Esophagus squamous epithelium (tissue), 5 donors: ENCODE data around the gene PHACTR2. TPM values are rescaled to one million over a fixed set of nuclear protein-coding genes. Genes with fewer than 3 reads are reported as not detected.

ENCODE experiments used
- DNase-seq: peaks from one replicate; lab custom pipeline; 2025; lab: John Stamatoyannopoulos, UW
- H3K27ac ChIP-seq, 4 donors: fragments of 200-600 bp; sonication (generic); one replicate each; pipeline ENCODE4 v1.5.1; 2016 to 2019; ENCODE audit warnings: mild to moderate bottlenecking in 1 of 4
- H3K27me3 ChIP-seq, 4 donors: fragments of 200-600 bp; sonication (generic); 1 replicate in 3 of 4; 2 replicates in 1 of 4; pipeline versions ENCODE4 v1.5.1 to v1.6.0; 2017 to 2021; ENCODE audit warnings: antibody characterized with exemption in 1 of 4
- H3K36me3 ChIP-seq, 3 donors: fragments of 200-600 bp; sonication (generic); one replicate each; pipeline ENCODE4 v1.5.1; 2016 to 2019
- H3K4me1 ChIP-seq, 3 donors: fragments of 200-600 bp; sonication (generic); one replicate each; pipeline ENCODE4 v1.5.1; 2017 to 2019
- H3K4me3 ChIP-seq, 4 donors: fragments of 200-600 bp; sonication (generic); 1 replicate in 3 of 4; 2 replicates in 1 of 4; pipeline ENCODE4 v1.5.1; 2016 to 2019; ENCODE audit warnings: mild to moderate bottlenecking in 2 of 4, moderate library complexity in 1 of 4
- H3K9me3 ChIP-seq, 3 donors: fragments of 200-600 bp; sonication (generic); one replicate each; pipeline ENCODE4 v1.5.1; 2016 to 2019
- CTCF ChIP-seq, 6 experiments: fragments of 450-650 bp in 4 of 6; fragments of 200-600 bp in 2 of 6; sonication (generic) in 2 of 6; IDR thresholded peaks; one replicate each; pipeline ENCODE4 v1.5.1; 2016 to 2019; ENCODE audit warnings: antibody characterized with exemption in 6 of 6, mild to moderate bottlenecking in 4 of 6, moderate library complexity in 4 of 6
- POLR2A ChIP-seq, 4 donors: fragments of 450-650 bp; IDR thresholded peaks; one replicate each; pipeline ENCODE4 v1.6.1; 2017; ENCODE audit warnings: antibody characterized with exemption in 4 of 4, mild to moderate bottlenecking in 4 of 4, moderate library complexity in 3 of 4
- WGBS, 2 donors: methylation state at CpG; one replicate each; pipeline ENCODE4 v1.1.5; 2018; 5-methylcytosine and 5-hydroxymethylcytosine counted together
- intact Hi-C: fragments of 100-400 bp; cut with DNase I; formaldehyde crosslinking; loops from one replicate; pipeline ENCODE4 v1.15.0; 2022
- total RNA-seq, 4 donors: library from RNA; depleted of rRNA; stranded (reverse); fragments of >200 nt; gene quantifications; one replicate each; pipeline ENCODE4 v1.1.0, GENCODE V29; 2016
- donor health status: DM: yes; HTN: yes; CAD: no.

PHACTR2 gene
- total RNA-seq, 4 donors from 2014 or later: 25.1 to 76.9 (median 45.1) TPM

GRCh38 chr6:143718472-143718871, 40.7 kb downstream of the PHACTR2 start:
- DNase-seq: no peak
- intact Hi-C loops: no loop called here
- peaks cover 0 to 15% (median 0%) of the 10 kb centered on the region in 3 donors for H3K36me3 ChIP-seq
- WGBS, 2 donors: 71 to 73% methylated on average over 1 of the region's 1 CpG
- H3K9me3 ChIP-seq: no peaks in the 10 kb centered on the region
- no peaks in the 10 kb centered on the region for H3K27me3 ChIP-seq
- TF ChIP-seq POLR2A (IDR thresholded peaks at IDR 0.05): no peak
- TF ChIP-seq CTCF (IDR thresholded peaks at IDR 0.05): no peak
- no peak overlapping the region for H3K27ac ChIP-seq
- H3K4me1 ChIP-seq: peaks cover 0 to 29% (median 0%) of the 10 kb centered on the region in 3 donors
- H3K4me3 ChIP-seq: no peak overlapping the region

- Histone ChIP-seq H3K36me3 (peaks cover 0 to 32% (median 0%) of the 10 kb centered on the region in 3 donors), H3K27ac (peak overlapping the region in 1 of 4 donors; percentile 4), H3K4me1 (peaks cover 0 to 20% (median 0%) of the 10 kb centered on the region in 3 donors), H3K4me3 (no peak overlapping the region), H3K9me3 (no peaks in the 10 kb centered on the region), H3K27me3 (no peaks in the 10 kb centered on the region)
- TF ChIP-seq POLR2A (IDR thresholded peaks at IDR 0.05): no peak
- no peak for TF ChIP-seq CTCF (IDR thresholded peaks at IDR 0.05)
- intact Hi-C loops: no loop called here
- DNase-seq: no peak
Measured at GRCh38 chr6:143721642-143722041, 43.9 kb downstream of the PHACTR2 start.

- Histone ChIP-seq H3K36me3 (peaks cover 0 to 32% (median 0%) of the 10 kb centered on the region in 3 donors), H3K9me3 (no peaks in the 10 kb centered on the region), H3K27me3 (no peaks in the 10 kb centered on the region), H3K4me1 (peaks cover 0 to 5% (median 0%) of the 10 kb centered on the region in 3 donors), H3K4me3 (no peak overlapping the region), H3K27ac (no peak overlapping the region)
- no peak for DNase-seq
- 92 to 94% methylated on average over 3 of the region's 5 CpGs for WGBS, 2 donors
- intact Hi-C loops: no loop called here
- TF ChIP-seq POLR2A (IDR thresholded peaks at IDR 0.05) (no peak), CTCF (IDR thresholded peaks at IDR 0.05) (no peak)
Measured at GRCh38 chr6:143724876-143725275, 47.1 kb downstream of the PHACTR2 start.

GRCh38 chr6:143726015-143726647, 48.4 kb downstream of the PHACTR2 start:
- no peak for DNase-seq
- Histone ChIP-seq H3K36me3 (peaks cover 0 to 23% (median 0%) of the 10 kb centered on the region in 3 donors), H3K9me3 (no peaks in the 10 kb centered on the region), H3K4me1 (peaks cover 0 to 5% (median 0%) of the 10 kb centered on the region in 3 donors), H3K27ac (no peak overlapping the region), H3K4me3 (no peak overlapping the region), H3K27me3 (no peaks in the 10 kb centered on the region)
- 53 to 75% methylated on average over 2 of the region's 2 CpGs for WGBS, 2 donors
- intact Hi-C loops: no loop called here
- TF ChIP-seq CTCF (IDR thresholded peaks at IDR 0.05) (no peak), POLR2A (IDR thresholded peaks at IDR 0.05) (no peak)

- intact Hi-C loops: no loop called here
- no peaks in the 10 kb centered on the region for H3K9me3 ChIP-seq
- TF ChIP-seq CTCF (IDR thresholded peaks at IDR 0.05): no peak
- TF ChIP-seq POLR2A (IDR thresholded peaks at IDR 0.05): no peak
- 96 to 100% methylated on average over 1 of the region's 1 CpG for WGBS, 2 donors
- H3K27ac ChIP-seq: no peak overlapping the region
- H3K27me3 ChIP-seq: no peaks in the 10 kb centered on the region
- H3K36me3 ChIP-seq: peaks cover 0 to 23% (median 0%) of the 10 kb centered on the region in 3 donors
- H3K4me1 ChIP-seq: peaks cover 0 to 1% (median 0%) of the 10 kb centered on the region in 3 donors
- no peak for DNase-seq
- H3K4me3 ChIP-seq: no peak overlapping the region
Measured at GRCh38 chr6:143727035-143727434, 49.3 kb downstream of the PHACTR2 start.
